Cardiac fibroblast (primary cell): ENCODE data around the gene MED16.
"Not testable (repeated sequence)": the region's sequence is repeated elsewhere in the genome, so short reads cannot be mapped to it uniquely, and the experiment has no call there.

ENCODE experiments used
- DNase-seq, 2 donors: peaks; one replicate each; pipeline versions ENCODE4 v3.0.0 to v3.0.0-alpha.2; 2010; ENCODE audit warnings: low read depth in 2 of 2
- H3K4me3 ChIP-seq, 2 donors: replicated peaks in 1 of 2; 1 replicate in 1 of 2; 2 replicates in 1 of 2; pipeline ENCODE4 v1.5.1; 2011; ENCODE audit warnings: low read depth in 2 of 2, low read length in 2 of 2, mild to moderate bottlenecking in 2 of 2, moderate library complexity in 1 of 2
- CTCF ChIP-seq: IDR thresholded peaks from one replicate; pipeline ENCODE4 v1.5.1; 2011; ENCODE audit warnings: low read depth, mild to moderate bottlenecking, low read length, inconsistent platforms

Gene MED16

GRCh38 chr19:827314-827709 lies 65.7 kb downstream of the MED16 start:
- no peak for TF ChIP-seq CTCF
- DNase-seq, result no peak
- H3K4me3 ChIP-seq, result no peak overlapping the region

GRCh38 chr19:825897-826644 lies 66.9 kb downstream of the MED16 start:
- no peak overlapping the region for H3K4me3 ChIP-seq
- DNase-seq, result no peak
- TF ChIP-seq CTCF, result no peak

GRCh38 chr19:824885-825284 lies 68.1 kb downstream of the MED16 start:
- no peak for TF ChIP-seq CTCF
- H3K4me3 ChIP-seq, result no peak overlapping the region
- no peak for DNase-seq

- H3K4me3 ChIP-seq, result no peak overlapping the region
- TF ChIP-seq CTCF, result no peak
- no peak for DNase-seq
Observed at GRCh38 chr19:823565-824121, 69.3 kb downstream of the MED16 start.

GRCh38 chr19:821825-822503 lies 71.0 kb downstream of the MED16 start, which contains the start of gene PLPPR3:
TSS of gene PLPPR3 (minus strand) at chr19:821955. CDS start at chr19:821559, 396 bp downstream.
- peak within 1 kb of the TSS; percentile 26 to 27 for H3K4me3 ChIP-seq
- TF ChIP-seq CTCF, result no peak

GRCh38 chr19:821231-821824 lies 71.7 kb downstream of the MED16 start:
- TF ChIP-seq CTCF, result no peak
- H3K4me3 ChIP-seq, result peak overlapping the region; percentile 26 to 27

More at GRCh38 chr19:821825-822503, 71.0 kb downstream of the MED16 start, which contains the start of gene PLPPR3:
- DNase-seq, result no peak

GRCh38 chr19:820212-820611 lies 72.8 kb downstream of the MED16 start:
- H3K4me3 ChIP-seq, DNase-seq: not testable (repeated sequence)

More at GRCh38 chr19:821231-821824, 71.7 kb downstream of the MED16 start:
- DNase-seq, result no peak
